ENCODE results near the gene UBA1.

DNA sequence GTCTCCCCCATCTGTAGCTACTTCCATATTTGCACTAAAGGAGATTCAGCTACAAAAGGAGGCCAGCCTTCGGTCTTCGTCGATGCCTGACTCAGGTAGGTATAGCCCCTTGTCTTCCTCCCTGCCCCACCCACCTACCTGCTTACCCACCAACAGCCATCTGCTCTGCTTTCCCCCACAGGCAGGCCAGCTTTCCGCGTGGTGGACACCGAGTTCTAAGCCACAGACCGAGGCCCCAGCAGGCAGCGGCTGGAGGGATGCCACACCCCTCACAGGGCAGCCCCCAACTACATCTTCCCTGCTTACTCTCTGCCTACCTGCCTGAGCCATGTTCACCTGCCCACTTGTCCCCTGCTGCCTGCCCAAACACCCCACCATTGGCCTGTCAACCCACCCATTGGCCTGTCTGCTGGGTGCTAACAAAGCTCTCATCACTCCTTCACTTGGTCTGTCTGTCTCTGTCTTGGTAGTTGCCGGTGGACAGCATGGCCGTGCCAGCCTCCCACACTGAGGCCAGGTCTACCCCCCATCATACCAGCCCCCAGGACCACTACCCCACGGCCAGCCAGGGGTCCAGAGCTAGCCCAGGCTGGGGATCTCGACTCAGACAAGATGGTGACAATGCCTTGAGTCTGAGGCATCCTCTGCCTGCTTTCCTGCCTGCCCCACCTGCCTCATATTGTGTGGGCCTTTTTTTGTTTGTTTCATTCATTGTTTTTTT is 35.1 kb downstream of the UBA1 start:
- TF ChIP-seq TCF7L2 (IDR thresholded peaks at IDR 0.05; ENCODE audit: borderline replicate concordance, extremely low read depth, insufficient read depth, insufficient read length) (no peak), EGR1 (IDR thresholded peaks at IDR 0.05; ENCODE audit: low read depth) (no peak), YY1 (IDR thresholded peaks at IDR 0.05; ENCODE audit: extremely low read depth, insufficient replicate concordance, low read depth, low read length) (no peak), ZNF274 (IDR thresholded peaks at IDR 0.05; ENCODE audit: low read depth, low read length) (no peak), POLR2AphosphoS5 (IDR thresholded peaks at IDR 0.05; ENCODE audit: low read depth, low read length) (no peak), EZH2 (IDR thresholded peaks at IDR 0.05) (no peak), CEBPB (IDR thresholded peaks at IDR 0.05; ENCODE audit: low read depth) (no peak), POLR2A (IDR thresholded peaks at IDR 0.05; ENCODE audit: borderline replicate concordance, extremely low read depth, insufficient read depth, insufficient read length) (no peak), ZFX (IDR thresholded peaks at IDR 0.05) (no peak), RAD21 (IDR thresholded peaks at IDR 0.05; ENCODE audit: low read depth) (no peak)
- TF ChIP-seq, protein P1, sequence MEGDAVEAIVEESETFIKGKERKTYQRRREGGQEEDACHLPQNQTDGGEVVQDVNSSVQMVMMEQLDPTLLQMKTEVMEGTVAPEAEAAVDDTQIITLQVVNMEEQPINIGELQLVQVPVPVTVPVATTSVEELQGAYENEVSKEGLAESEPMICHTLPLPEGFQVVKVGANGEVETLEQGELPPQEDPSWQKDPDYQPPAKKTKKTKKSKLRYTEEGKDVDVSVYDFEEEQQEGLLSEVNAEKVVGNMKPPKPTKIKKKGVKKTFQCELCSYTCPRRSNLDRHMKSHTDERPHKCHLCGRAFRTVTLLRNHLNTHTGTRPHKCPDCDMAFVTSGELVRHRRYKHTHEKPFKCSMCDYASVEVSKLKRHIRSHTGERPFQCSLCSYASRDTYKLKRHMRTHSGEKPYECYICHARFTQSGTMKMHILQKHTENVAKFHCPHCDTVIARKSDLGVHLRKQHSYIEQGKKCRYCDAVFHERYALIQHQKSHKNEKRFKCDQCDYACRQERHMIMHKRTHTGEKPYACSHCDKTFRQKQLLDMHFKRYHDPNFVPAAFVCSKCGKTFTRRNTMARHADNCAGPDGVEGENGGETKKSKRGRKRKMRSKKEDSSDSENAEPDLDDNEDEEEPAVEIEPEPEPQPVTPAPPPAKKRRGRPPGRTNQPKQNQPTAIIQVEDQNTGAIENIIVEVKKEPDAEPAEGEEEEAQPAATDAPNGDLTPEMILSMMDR (IDR thresholded peaks at IDR 0.05 in 2 of 3, conservative IDR thresholded peaks at IDR 0.05 in 1 of 3; ENCODE audit: borderline replicate concordance in 1 of 3, insufficient read depth in 1 of 3, low read depth in 2 of 3, low read length in 2 of 3), result no peak
- TF ChIP-seq, protein P2, sequence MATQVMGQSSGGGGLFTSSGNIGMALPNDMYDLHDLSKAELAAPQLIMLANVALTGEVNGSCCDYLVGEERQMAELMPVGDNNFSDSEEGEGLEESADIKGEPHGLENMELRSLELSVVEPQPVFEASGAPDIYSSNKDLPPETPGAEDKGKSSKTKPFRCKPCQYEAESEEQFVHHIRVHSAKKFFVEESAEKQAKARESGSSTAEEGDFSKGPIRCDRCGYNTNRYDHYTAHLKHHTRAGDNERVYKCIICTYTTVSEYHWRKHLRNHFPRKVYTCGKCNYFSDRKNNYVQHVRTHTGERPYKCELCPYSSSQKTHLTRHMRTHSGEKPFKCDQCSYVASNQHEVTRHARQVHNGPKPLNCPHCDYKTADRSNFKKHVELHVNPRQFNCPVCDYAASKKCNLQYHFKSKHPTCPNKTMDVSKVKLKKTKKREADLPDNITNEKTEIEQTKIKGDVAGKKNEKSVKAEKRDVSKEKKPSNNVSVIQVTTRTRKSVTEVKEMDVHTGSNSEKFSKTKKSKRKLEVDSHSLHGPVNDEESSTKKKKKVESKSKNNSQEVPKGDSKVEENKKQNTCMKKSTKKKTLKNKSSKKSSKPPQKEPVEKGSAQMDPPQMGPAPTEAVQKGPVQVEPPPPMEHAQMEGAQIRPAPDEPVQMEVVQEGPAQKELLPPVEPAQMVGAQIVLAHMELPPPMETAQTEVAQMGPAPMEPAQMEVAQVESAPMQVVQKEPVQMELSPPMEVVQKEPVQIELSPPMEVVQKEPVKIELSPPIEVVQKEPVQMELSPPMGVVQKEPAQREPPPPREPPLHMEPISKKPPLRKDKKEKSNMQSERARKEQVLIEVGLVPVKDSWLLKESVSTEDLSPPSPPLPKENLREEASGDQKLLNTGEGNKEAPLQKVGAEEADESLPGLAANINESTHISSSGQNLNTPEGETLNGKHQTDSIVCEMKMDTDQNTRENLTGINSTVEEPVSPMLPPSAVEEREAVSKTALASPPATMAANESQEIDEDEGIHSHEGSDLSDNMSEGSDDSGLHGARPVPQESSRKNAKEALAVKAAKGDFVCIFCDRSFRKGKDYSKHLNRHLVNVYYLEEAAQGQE (IDR thresholded peaks at IDR 0.05; ENCODE audit: low read depth), result no peak
